WI38 (cell line): ENCODE results near the gene BEAN1.
A peak's percentile ranks its signal among the peaks of the same experiment; 100 is the strongest.

Experiments
- H3K4me3 ChIP-seq: 2 replicates; pipeline ENCODE4 v1.5.1; 2011; ENCODE audit warnings: low read depth, mild to moderate bottlenecking, control low read depth, low read length
- TF ChIP-seq, protein P1 (sequence below): IDR thresholded peaks from 2 replicates; pipeline ENCODE4 v1.5.1; 2012; ENCODE audit warnings: low read depth, mild to moderate bottlenecking, control low read depth, low read length

The BEAN1 gene

DNA sequence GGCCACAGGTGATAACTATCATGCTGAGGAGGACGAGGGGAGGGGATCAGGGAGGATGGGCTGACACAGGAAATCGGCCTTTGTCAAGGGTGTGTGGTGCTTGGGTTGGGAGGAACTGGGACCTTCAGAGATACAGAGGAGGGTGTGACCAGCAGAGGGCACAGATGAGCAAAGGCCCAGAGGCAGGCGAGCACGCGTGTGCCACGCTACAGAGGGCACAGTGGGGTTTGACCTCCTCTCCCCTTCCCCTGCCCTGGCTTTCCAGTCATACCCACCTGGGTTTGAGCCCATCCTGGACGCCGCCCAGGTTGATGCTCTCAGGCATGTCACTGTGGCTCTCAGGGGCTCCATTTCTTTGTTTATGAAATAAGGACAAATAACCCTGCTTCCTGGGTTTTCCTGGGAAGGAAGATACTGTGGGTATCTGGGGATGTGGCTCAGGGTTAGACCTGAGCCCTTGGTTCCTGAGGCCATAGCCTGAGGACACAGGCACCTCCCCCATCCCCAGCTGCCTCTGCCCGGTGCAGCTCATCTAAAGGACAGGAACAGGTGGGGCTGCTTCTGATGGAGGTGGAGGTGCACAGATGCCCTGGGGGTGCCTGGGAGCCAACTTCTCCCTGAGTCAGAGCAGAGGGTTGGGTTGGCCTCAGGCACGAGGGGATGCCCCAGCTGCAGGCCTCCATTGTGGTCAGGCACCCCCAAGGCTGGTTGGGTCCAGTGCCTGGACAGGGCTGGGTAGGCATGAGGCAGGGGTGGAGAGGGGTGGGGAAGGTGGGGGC is 51.8 kb downstream of the BEAN1 start:
- TF ChIP-seq, protein P1, sequence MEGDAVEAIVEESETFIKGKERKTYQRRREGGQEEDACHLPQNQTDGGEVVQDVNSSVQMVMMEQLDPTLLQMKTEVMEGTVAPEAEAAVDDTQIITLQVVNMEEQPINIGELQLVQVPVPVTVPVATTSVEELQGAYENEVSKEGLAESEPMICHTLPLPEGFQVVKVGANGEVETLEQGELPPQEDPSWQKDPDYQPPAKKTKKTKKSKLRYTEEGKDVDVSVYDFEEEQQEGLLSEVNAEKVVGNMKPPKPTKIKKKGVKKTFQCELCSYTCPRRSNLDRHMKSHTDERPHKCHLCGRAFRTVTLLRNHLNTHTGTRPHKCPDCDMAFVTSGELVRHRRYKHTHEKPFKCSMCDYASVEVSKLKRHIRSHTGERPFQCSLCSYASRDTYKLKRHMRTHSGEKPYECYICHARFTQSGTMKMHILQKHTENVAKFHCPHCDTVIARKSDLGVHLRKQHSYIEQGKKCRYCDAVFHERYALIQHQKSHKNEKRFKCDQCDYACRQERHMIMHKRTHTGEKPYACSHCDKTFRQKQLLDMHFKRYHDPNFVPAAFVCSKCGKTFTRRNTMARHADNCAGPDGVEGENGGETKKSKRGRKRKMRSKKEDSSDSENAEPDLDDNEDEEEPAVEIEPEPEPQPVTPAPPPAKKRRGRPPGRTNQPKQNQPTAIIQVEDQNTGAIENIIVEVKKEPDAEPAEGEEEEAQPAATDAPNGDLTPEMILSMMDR = peak; percentile 74
- H3K4me3 ChIP-seq = no peak overlapping the region

DNA sequence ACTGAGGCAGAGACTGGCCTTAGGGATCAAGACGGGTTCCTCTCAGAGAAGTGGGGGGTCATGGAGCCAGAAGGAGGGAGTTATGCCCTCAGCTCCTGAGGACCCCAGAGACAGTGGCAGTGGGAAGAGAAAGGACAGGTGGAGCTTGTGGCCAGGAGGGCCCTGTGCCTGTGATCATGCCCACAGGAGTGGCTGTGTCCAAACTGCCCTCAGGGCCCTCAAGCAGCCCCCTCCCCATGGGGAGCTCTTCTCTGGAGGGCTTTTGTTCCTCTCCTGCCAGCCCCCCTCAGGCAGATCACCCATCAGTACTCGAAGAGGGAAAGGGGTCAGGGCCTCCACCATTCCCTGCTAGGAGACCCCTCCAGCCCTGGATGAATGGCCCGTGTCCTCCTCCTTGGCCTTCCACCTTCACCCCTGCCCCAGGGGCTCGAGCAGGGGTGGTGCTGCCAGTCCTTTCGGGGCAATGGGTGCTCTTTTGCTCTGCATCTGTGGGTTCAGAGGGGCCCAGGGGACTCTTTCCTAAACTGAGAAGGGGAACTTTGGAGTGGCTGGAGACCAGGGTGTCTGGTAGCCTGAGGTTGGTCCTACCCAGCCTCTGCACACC is 52.7 kb downstream of the BEAN1 start:
- no peak overlapping the region for H3K4me3 ChIP-seq
- TF ChIP-seq, protein P1 = no peak

DNA sequence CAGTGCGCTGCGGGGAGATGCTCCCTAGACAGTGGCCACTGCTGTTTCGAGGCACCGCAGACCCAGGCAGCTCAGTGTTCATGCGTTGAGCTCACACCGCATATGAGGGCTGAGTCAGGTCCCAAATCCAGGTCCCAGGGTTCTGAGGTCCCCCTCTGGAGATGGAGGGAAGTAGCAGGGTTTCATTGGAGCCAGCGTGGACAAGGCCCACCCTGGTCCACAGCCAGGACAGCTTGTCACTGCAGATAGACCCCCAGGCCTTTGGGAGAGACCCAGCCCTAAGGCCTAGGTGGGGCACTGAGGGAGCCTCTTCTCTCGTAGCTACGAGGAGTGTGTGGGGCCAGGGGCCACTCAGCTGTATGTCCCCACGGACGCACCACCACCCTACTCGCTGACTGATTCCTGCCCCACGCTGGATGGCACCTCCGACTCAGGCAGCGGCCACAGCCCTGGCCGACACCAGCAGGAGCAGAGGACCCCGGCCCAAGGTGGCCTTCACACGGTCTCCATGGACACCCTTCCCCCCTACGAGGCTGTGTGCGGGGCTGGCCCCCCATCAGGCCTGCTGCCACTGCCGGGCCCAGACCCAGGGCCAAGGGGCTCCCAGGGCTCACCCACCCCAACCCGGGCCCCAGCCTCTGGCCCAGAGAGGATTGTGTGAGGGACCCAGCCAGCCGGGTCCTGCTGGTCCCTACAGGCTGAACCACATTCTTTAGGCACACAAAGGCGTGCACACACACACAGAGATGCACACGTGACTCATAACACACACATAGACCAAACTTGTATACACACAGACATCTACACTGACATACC is 53.4 kb downstream of the BEAN1 start:
- H3K4me3 ChIP-seq = no peak overlapping the region
- TF ChIP-seq, protein P1 = no peak

DNA sequence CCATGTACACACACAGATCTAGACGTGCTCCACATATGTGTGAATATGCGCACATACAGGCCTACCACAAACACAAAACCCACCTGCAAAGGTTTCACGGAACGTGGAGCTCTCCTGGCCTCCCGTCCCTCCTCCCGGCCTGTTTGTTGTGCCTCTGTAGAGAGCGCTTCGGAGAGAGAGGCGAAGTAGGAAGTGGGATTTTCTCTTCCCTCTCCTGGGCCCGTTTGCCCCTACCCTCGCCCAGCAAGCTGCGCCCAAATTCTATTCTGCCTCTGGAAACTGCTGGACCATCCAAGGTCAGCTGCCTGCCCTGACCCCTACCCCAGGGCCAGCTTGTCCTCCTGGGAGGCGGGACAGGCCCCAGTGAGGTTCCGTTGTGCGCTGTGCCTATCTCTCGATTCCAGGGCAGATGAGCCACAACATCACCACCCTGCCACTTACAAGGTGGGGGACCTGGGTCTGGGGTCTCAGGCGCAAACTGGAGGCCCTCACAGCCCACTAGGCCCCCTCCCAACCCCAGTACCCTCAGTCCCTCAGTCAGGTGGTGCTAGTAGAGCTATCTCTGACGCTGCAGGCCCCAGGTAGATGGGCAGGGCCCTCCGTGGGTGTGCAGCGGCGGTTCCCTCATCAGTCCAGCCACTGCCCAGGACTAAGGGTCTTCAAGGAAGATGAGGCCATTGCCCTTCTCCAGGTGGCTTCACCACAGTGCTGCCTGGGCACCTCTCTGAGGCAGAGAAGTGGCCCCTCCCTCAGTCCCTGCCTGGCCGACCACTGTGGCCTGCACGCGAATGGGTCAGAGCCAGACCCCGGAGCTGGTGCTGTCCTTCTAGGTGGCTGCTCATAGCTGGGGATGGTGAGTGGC is 54.2 kb downstream of the BEAN1 start:
- TF ChIP-seq, protein P1 = no peak
- H3K4me3 ChIP-seq = no peak overlapping the region

DNA sequence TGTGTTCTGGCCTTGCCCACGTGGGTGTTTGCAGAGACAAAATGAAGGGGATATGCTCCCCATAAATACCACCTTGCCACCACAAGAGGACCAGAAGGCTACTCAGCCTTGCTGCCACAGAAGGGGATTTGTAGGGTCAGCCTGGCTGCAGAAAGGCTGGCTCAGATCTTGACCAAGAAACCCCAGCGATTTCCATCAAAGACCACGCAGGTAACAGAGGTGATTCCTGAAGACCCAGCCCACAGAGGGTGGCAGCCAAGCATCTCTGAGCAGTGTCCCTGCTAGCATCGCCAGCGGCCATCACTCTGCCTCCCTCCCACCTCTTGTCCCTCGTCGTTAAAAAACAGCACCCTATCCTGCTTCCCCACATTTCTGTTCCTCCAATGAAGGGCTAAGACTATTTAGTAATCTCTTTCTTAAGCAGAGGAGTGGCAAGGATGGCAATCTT is 54.9 kb downstream of the BEAN1 start:
- H3K4me3 ChIP-seq = no peak overlapping the region
- TF ChIP-seq, protein P1 = no peak

DNA sequence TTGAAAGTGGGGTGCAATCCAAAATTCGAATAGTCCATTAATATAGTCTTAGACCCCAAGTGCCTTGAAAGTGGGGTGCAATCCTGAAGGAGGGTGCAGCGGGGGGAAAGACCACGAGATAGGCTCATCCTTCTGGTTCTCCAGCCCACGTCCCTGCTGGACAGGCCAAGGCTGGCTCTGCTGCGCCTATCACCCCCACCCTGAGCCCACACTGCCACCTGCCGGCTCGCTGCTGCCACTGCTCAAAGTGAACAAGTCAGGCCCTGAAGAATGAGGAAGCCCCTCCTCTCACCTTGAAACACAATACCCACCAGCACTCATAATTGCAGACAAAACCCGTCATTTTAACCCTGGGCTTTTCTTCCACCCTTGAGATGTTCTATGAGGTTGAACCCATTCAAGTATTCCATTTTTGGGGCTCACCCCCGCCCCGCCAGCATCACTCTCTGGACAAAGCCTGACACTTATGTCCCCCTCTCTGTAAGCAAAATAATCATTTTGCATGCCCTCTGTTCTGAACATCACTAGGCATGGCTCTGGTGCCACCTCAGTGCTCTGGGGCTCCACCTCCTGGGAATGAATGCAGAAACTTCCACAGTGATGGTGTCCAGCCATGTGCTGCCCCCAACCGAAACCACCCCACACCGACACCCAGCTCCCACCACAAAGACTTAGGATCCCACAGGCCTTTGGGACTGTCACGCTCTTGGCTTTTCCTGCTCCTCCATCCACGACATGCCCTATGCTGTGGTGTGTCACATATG is 56.8 kb downstream of the BEAN1 start:
- H3K4me3 ChIP-seq = no peak overlapping the region
- TF ChIP-seq, protein P1 = peak; percentile 96
